ENCODE results near the gene EVI2A.

Gene EVI2A

DNA sequence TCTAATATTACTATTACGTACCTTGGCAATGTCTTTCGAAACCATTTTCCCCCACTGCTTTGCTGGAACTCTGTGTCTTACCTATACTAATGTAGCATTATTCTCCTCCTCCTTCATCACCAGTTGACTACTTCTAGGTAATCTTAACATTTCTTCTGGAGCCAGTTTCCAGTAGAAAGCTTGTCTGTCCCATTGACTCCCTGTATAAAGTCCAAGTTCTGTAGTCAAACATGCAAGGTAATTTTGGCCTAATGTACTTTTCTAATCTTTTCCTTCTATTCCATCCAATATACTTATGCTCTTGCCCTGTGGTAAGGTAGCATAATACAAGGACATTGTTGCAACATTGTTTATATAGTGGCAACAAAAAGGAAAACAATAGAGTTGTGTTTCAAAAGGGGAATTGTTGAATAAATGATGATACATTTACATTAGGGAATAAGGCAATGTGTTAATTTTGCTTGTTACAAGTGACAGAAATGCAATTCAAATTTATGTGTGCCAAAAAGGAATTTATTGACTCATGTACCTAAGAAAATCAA lies 52.3 kb downstream of the EVI2A start:
- H3K4me3 ChIP-seq (replicated peaks; ENCODE audit: low read depth, low read length) = no peak overlapping the region
- no peak for DNase-seq (ENCODE audit: low read depth)
- TF ChIP-seq, protein P1, sequence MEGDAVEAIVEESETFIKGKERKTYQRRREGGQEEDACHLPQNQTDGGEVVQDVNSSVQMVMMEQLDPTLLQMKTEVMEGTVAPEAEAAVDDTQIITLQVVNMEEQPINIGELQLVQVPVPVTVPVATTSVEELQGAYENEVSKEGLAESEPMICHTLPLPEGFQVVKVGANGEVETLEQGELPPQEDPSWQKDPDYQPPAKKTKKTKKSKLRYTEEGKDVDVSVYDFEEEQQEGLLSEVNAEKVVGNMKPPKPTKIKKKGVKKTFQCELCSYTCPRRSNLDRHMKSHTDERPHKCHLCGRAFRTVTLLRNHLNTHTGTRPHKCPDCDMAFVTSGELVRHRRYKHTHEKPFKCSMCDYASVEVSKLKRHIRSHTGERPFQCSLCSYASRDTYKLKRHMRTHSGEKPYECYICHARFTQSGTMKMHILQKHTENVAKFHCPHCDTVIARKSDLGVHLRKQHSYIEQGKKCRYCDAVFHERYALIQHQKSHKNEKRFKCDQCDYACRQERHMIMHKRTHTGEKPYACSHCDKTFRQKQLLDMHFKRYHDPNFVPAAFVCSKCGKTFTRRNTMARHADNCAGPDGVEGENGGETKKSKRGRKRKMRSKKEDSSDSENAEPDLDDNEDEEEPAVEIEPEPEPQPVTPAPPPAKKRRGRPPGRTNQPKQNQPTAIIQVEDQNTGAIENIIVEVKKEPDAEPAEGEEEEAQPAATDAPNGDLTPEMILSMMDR (IDR thresholded peaks at IDR 0.05; ENCODE audit: low read length, missing control alignments) = no peak

Data from fibroblast of pulmonary artery (primary cell).